ENCODE results near the gene COL18A1.
"Not testable (repeated sequence)": the region's sequence is repeated elsewhere in the genome, so short reads cannot be mapped to it uniquely, and the experiment has no call there.

The COL18A1 gene

DNA sequence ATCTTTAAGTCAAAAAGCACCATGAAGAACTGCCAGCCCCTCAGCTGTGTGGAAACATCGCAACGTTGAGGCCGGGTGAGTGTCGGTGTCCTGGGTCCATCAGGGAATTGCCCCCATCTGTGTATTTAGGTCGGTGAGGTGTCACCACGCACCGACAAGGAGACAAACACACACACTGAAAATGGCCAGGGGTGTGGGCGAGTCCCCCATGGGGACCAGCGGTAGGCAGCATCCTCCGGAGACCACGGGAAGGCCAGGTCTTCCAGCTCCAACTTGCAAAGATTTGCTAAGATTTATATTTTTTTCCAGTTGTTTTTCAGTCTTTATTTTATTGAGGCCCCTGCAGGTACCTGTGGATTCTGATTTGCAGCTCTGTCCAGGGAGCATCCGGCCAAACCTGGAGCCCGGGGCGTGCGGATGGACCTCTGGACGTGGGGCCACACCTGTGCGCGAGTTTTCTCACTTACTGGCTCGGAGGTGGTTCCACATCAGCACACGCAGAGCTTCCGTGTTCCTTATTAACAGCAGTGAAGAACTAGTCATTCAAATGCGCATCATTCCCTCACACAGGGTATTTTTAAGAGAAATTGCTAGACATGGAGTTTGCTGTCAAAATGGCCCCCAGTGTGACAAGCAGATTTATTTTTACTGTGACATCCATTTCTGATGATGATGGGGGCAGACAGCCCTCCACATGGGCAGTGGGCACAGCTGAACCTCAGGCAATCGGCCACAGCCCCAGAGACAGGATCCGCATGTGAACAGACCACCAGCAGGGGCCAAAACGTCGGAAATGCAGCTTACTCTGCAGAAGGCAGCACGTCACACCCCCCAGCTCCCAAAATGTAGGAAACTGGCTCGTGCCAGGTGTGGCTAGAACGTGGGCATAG lies 154.5 kb downstream of the COL18A1 start:
- H3K4me3 ChIP-seq (ENCODE audit: low read length in 2 of 2): no peak overlapping the region
- H3K27ac ChIP-seq (ENCODE audit: low read length): no peak overlapping the region
- H3K4me1 ChIP-seq (ENCODE audit: control insufficient read depth, insufficient read depth, low read length): peaks cover 6% of the 10 kb centered on the region
- H3K27me3 ChIP-seq (ENCODE audit: control insufficient read depth in 1 of 2, insufficient read depth in 2 of 2, low read length in 2 of 2): no peaks in the 10 kb centered on the region
- no peak overlapping the region for H3K9ac ChIP-seq (ENCODE audit: low read length in 2 of 2)
- H3K36me3 ChIP-seq (ENCODE audit: control insufficient read depth in 2 of 2, insufficient read depth in 2 of 2, low read length in 2 of 2): no peaks in the 10 kb centered on the region
- peaks cover 6 to 7% of the 10 kb centered on the region in 2 donors for H3K9me3 ChIP-seq (ENCODE audit: control insufficient read depth in 2 of 2, low read length in 2 of 2)

DNA sequence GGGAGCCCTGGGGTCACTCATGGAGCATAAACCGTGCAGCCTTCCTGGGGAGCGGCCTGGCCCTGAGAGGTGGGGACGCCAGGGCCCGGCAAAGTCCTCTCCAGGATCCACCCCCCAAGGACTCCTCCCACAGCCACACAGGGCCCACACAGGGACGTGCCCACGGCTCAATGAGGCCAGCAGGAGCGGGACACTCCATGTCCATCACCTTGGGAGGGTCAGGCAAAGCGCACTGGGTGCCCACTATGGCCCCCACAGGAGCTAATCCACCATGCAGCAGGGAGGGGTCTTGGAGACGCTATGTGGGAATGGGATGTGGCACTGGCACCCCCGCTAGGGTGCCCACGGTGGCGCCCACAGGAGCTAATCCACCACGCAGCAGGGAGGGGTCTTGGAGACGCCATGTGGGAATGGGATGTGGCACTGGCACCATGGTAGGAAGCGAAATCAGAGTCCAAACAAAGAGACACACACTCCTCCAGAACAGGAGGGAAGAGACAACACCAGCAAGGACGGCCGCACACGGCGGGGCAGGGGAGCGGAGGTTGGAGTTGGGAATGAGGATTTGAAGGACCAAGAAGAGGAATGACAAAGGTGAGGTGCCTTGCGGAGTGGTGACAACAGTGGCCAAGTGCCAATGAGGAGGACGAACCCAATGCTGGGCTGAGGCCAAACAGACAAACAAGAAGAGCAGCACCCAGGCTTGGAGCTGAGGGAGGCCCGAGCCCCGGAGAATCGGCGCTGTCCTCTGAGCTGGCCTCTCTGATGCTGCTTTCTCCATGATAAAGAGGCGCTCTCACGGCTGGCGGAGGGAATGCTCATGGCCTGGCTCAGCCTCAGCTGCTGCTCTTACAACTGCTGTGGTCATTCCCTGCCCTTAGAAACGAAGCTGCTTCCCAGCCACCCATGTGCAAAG lies 155.4 kb downstream of the COL18A1 start:
- Histone ChIP-seq H3K4me3 (ENCODE audit: low read length in 2 of 2) (no peak overlapping the region), H3K9ac (ENCODE audit: low read length in 2 of 2) (no peak overlapping the region), H3K27ac (ENCODE audit: low read length) (no peak overlapping the region), H3K4me1 (ENCODE audit: control insufficient read depth, insufficient read depth, low read length) (peaks cover 6% of the 10 kb centered on the region), H3K9me3 (ENCODE audit: control insufficient read depth in 2 of 2, low read length in 2 of 2) (peaks cover 6 to 7% of the 10 kb centered on the region in 2 donors), H3K36me3 (ENCODE audit: control insufficient read depth in 2 of 2, insufficient read depth in 2 of 2, low read length in 2 of 2) (no peaks in the 10 kb centered on the region), H3K27me3 (ENCODE audit: control insufficient read depth in 1 of 2, insufficient read depth in 2 of 2, low read length in 2 of 2) (no peaks in the 10 kb centered on the region)

DNA sequence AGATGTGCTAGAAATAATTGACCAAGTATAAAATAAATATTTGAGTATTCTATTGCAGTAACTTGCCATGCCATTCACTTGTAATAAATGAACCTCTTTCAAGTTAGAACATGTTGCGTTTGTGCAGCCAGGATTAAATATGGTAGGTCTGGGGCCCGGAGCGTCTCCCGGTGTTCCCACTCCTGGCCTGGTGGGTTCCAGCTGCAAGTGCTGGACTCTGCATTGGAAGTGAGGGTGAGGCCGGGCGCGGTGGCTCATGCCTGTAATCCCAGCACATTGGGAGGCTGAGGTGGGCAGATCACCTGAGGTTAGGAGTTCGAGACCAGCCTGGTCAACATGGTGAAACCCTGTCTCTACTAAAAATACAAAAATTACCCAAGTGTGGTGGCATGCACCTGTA lies 156.3 kb downstream of the COL18A1 start:
- H3K9ac ChIP-seq (ENCODE audit: low read length in 2 of 2); H3K4me1 ChIP-seq (ENCODE audit: control insufficient read depth, insufficient read depth, low read length); H3K36me3 ChIP-seq (ENCODE audit: control insufficient read depth in 2 of 2, insufficient read depth in 2 of 2, low read length in 2 of 2); H3K27me3 ChIP-seq (ENCODE audit: control insufficient read depth in 1 of 2, insufficient read depth in 2 of 2, low read length in 2 of 2); H3K9me3 ChIP-seq (ENCODE audit: control insufficient read depth in 2 of 2, low read length in 2 of 2); H3K27ac ChIP-seq (ENCODE audit: low read length); H3K4me3 ChIP-seq (ENCODE audit: low read length in 2 of 2): not testable (repeated sequence)

DNA sequence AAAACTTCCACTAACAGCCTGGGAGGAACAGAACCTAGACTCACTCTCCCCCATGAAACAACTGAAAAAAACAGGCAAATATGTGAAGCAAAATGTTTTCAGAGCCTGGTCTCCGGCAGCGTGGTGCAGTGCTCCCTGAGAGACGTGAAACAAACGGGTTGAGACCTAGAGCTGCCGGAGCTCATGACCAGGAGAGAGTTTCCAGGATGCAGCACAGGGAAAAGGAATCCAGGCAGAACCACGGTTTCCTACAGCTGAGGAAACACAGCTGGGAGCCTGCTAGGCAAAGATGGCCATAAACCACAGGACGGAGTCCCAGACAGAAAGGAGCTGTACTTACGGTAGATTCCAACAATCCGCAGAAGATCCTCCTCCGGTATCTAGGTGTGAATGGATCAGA lies 157.4 kb downstream of the COL18A1 start:
- Histone ChIP-seq H3K4me1 (ENCODE audit: control insufficient read depth, insufficient read depth, low read length) (peaks cover 2% of the 10 kb centered on the region), H3K4me3 (ENCODE audit: low read length in 2 of 2) (no peak overlapping the region), H3K27ac (ENCODE audit: low read length) (no peak overlapping the region), H3K9me3 (ENCODE audit: control insufficient read depth in 2 of 2, low read length in 2 of 2) (peaks cover 6 to 7% of the 10 kb centered on the region in 2 donors), H3K36me3 (ENCODE audit: control insufficient read depth in 2 of 2, insufficient read depth in 2 of 2, low read length in 2 of 2) (no peaks in the 10 kb centered on the region), H3K27me3 (ENCODE audit: control insufficient read depth in 1 of 2, insufficient read depth in 2 of 2, low read length in 2 of 2) (no peaks in the 10 kb centered on the region), H3K9ac (ENCODE audit: low read length in 2 of 2) (no peak overlapping the region)

DNA sequence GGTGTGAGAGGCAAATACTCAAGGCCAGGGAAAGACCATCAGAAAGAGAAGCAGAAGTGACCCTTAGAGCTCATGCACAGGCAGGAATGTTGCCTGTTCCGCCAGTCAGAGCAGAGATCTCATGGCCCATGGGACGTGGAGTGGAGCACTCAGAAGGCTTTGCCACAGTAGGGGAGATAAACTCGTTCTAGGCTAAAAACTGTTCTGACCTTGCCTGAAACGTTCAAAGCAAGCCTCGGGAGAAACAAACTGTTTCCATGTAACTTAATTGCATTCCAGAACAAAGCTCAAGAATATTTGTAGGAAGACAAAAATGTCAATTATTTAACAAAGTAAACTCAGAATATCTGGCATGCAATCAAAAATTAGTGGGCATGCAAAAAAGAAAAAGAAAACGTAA lies 158.0 kb downstream of the COL18A1 start:
- no peak overlapping the region for H3K4me3 ChIP-seq (ENCODE audit: low read length in 2 of 2)
- no peak overlapping the region for H3K9ac ChIP-seq (ENCODE audit: low read length in 2 of 2)
- no peaks in the 10 kb centered on the region for H3K36me3 ChIP-seq (ENCODE audit: control insufficient read depth in 2 of 2, insufficient read depth in 2 of 2, low read length in 2 of 2)
- no peak overlapping the region for H3K27ac ChIP-seq (ENCODE audit: low read length)
- no peaks in the 10 kb centered on the region for H3K27me3 ChIP-seq (ENCODE audit: control insufficient read depth in 1 of 2, insufficient read depth in 2 of 2, low read length in 2 of 2)
- peaks cover 2% of the 10 kb centered on the region for H3K4me1 ChIP-seq (ENCODE audit: control insufficient read depth, insufficient read depth, low read length)
- H3K9me3 ChIP-seq (ENCODE audit: control insufficient read depth in 2 of 2, low read length in 2 of 2): peaks cover 6 to 7% of the 10 kb centered on the region in 2 donors

All from stomach smooth muscle (tissue), 2 donors.